SK-N-DZ (cell line): ENCODE data around the gene MAPK7.

Source experiments
- DNase-seq: peaks from one replicate; pipeline ENCODE4 v3.0.0-alpha.2; 2015; ENCODE audit warnings: low spot score

The MAPK7 gene

DNA sequence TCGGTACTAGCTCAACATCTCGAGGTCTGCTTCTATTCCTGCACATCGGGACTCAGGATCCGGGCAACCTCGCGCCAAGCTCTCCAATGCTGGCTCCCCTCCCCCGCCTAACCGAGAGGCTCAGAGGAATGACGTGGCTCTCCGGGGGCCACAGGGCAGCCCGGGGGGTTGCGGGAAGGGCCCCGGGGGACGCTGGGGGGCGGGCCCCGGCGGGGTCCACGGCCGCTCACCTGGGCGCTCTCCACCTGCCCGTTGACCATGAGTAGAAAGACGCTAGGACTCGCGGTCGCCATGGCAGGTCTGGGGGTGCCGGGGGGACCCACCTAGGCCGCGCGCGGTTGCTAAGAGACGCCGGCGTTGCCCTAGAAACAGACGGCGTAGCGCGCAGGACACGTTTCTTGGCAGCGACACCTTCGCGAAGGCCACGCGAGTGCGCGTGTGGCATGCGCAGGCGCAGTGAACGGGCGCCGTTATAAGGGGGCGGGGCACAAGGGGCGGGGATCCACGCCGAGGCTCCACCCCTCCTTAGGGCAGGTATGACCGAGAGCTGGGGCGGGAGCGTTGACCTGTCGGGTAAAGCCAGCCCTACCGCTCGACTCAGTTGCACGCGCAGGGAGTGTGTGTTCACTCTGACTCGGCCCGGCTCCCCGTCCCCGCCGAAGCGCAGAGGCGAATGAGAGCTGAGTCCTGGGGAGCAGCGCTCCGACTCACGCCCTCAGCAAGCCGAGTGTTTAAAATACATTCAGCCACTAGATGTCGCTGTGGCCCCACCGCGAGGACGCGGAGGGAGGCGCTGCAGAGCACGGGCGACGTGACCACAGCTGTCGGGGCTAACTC is 15.8 kb upstream of the MAPK7 start, which contains the start of gene B9D1:
Gene B9D1, minus strand, starts transcription at position 447 of the 837 bp plus-strand sequence. Its CDS starts 154 bp downstream, at position 293.
- peak; percentile 89 for DNase-seq

DNA sequence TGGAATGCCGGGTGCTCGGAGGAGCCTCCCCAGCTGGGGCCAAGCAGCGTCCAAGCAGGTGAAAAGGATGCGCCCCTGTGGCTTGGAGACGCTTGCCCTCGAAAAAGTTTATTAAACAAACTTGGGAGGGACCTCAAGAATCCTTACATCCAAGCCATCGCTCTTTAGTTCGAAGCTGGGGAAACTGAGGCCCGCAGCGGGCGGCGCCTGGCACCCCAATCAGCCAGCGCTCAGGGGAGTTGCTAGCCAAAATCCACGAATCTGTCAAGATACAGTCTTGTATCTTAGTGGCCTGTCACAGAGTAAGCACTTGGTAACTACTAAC is 15.2 kb upstream of the MAPK7 start:
- DNase-seq = no peak

GRCh38 chr17:19363460-19364035 is 14.8 kb upstream of the MAPK7 start:
- no peak for DNase-seq

- DNase-seq = no peak
Measured at GRCh38 chr17:19364699-19365498, 13.4 kb upstream of the MAPK7 start.

GRCh38 chr17:19365499-19365817 is 12.8 kb upstream of the MAPK7 start:
- no peak for DNase-seq

DNA sequence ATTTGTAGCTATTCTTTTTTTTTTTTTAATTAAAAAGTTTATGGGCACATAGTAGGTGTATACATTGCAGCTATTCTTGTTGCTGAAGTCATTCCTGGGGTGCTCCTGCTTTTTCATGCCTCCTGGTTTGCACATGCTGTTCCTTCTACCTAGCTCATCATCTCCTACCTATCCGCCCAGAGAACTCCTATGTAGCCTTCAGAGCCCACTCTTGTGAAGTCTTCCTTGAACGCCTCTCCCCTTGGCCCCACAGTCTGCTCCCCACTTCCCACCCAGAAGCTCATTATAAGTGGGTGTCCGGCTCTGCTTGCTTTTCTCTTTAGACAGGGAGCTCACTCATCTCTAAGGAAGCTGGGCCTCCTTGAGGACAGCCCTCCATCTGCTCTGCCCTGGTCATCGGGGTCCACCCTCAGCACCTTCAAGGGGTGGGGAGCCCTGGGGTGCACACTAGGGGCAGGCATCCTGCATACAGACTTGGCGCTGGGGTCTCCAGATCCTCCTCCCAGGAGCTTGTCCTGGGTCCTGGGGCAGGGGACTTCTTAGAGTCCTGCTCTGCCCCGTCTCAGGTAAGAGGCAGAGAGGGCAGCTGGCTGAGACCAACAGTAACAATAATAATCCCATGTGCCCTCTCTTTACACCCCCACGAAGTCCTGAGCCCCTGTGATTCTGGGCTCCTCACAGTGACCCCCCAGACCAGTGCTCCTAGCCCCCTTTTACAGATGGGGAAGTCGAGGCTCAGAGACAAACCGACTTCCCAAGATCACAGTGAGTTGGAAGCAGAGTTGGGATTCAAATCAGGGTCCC is 12.3 kb upstream of the MAPK7 start:
- no peak for DNase-seq

- no peak for DNase-seq
Measured at GRCh38 chr17:19366637-19366972, 11.7 kb upstream of the MAPK7 start.

DNA sequence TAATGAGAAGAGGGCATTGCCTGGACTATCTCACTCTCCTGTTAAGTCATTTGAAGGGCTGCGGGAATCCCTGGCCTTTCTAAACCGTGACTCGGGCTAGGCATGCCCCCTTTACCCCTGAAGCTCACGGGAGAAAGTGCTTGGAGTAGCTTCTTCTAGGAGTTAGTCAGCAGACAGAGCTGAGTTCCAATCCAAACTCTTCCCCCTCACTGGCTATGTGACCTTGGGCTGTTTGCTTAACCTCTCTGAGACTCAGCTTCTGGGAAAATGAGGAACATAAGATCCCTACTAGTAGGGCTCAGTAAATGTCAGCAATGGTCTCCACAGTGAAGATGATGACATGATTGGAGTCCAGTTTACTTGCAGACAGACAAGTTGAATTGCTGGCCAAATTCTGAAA is 10.1 kb upstream of the MAPK7 start:
- DNase-seq = no peak

- no peak for DNase-seq
Measured at GRCh38 chr17:19369107-19369778, 9.1 kb upstream of the MAPK7 start.

- no peak for DNase-seq
Measured at GRCh38 chr17:19369846-19370492, 8.3 kb upstream of the MAPK7 start.

DNA sequence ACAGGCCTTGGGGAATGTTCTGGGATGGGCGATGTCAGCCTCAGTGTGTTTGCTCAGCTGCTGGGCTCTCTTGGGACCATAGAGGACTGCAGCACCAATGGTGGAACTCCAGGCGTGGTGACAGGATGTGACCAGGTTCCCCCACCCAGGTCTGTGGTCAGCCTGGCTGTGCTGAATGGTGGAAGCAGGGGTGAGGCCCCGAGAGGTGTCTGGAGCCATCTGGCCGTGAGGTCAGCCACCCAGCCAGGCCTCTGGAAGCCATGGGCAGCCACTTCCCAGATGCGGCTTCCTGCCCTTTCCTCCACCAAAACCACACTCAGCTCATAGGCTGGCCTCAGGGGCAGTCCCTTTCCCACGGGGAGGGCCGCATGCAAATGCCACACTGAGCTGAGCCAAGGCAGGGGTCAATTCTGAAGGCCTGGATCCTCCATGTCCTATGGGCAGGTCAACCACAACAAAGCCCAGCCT is 7.8 kb upstream of the MAPK7 start:
- no peak for DNase-seq

DNA sequence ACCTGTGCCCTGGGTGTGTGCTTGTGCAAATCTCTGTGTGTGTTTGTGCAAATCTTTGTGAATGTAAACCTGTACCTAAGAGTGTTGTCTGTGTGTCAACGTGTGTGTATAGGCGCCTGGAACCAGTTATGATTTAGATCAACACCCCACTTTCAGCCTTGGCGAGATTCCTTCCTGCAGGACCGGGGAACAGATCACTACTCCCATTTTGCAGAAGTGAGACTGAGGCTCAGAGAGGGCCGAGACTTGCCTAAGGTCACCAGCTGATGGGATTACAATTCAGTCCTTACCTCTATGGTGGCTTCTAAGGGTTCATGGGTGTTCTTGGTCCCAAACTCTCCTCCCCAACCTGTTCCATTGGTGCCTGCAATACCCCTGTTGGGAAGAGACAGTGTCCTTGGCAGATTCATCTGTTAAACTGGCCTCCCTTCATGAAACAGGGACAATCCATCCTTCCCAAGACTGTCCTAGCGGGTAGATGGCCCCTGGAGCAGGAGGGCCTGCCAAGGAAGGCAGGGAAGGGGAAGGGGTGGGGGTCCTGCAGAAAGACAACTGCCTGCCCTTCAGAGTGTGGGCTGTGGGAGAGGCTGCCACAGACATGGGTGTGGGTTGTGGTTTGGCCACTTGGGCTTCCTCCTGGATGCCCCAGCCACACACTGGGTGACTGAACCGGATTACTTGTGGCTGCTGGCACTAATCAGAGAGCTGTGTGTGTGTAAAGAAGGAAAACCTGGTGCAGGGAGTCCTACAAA is 6.9 kb upstream of the MAPK7 start:
- DNase-seq = no peak

GRCh38 chr17:19372011-19372370 is 6.3 kb upstream of the MAPK7 start:
- DNase-seq = no peak

- no peak for DNase-seq
Measured at GRCh38 chr17:19372439-19372838, 5.9 kb upstream of the MAPK7 start.

- no peak for DNase-seq
Measured at GRCh38 chr17:19372866-19373504, 5.3 kb upstream of the MAPK7 start.

GRCh38 chr17:19374136-19374535 is 4.2 kb upstream of the MAPK7 start:
- DNase-seq = no peak

DNA sequence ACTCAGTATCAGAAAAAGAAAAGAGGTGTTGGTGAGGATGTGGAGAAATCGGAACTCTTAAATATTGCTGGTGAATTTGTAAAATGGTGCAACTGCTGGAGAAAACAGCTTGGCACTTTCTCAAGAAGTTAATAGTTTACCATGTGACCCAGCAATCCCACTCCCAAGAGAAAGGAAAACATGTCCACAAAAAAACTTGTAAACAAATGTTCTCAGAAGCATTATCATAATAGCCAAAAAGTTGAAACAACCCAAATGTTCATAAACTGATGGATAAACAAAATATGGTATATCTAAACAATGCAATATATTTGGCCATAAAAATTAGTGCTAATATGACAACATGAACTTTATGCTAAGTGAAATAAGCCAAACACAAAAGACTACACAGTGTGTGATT is 2.6 kb upstream of the MAPK7 start:
- DNase-seq = no peak

DNA sequence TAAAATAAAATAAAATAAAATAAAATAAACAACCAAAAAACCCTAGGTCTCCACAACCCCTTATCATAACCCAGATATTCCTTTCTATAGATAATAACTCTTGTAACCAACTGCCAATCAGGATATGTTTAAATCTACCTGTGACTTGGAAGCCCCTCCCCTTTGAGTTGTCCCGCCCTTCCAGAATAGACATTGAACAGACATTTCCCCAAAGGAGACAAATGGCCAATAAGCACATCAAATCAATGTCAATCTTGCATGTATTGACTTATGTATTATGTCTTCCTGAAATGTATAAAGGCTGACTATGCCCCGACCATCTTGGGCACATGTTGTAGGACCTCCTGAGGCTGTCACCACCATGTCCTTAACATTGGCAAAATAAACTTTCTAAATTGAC is 1.5 kb upstream of the MAPK7 start:
- DNase-seq = no peak

- peak; percentile 99 for DNase-seq
Measured at GRCh38 chr17:19377602-19378415, 489 bp upstream of the MAPK7 start.
